ENCODE measurements around the gene OR52E1. TPM values are rescaled to one million over a fixed set of nuclear protein-coding genes. Genes with fewer than 3 reads are reported as not detected.
"Not testable (repeated sequence)": the region's sequence is repeated elsewhere in the genome, so short reads cannot be mapped to it uniquely, and the experiment has no call there.

Gene OR52E1
- total RNA-seq, 1 experiment from 2014 or later, result not detected

DNA sequence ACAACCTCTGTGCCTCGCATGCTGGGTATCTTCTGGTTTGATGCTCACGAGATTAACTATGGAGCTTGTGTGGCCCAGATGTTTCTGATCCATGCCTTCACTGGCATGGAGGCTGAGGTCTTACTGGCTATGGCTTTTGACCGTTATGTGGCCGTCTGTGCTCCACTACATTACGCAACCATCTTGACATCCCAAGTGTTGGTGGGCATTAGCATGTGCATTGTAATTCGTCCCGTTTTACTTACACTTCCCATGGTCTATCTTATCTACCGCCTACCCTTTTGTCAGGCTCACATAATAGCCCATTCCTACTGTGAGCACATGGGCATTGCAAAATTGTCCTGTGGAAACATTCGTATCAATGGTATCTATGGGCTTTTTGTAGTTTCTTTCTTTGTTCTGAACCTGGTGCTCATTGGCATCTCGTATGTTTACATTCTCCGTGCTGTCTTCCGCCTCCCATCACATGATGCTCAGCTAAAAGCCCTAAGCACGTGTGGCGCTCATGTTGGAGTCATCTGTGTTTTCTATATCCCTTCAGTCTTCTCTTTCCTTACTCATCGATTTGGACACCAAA is 22.5 kb upstream of the OR52E1 start:
- Mint-ChIP-seq H3K27ac (ENCODE audit: unreplicated experiment) (no peak overlapping the region), H3K4me3 (ENCODE audit: low read depth, unreplicated experiment) (no peak overlapping the region), H3K27me3 (ENCODE audit: unreplicated experiment) (no peaks in the 10 kb centered on the region), H3K9me3 (ENCODE audit: low read depth, unreplicated experiment) (no peaks in the 10 kb centered on the region), H3K36me3 (ENCODE audit: insufficient read depth, unreplicated experiment) (no peaks in the 10 kb centered on the region), H3K4me1 (ENCODE audit: low read depth, unreplicated experiment) (no peaks in the 10 kb centered on the region)
- DNase-seq, result no peak
- no TSS peak for BruUV-seq (replicated peaks)
- TF ChIP-seq, protein P1, sequence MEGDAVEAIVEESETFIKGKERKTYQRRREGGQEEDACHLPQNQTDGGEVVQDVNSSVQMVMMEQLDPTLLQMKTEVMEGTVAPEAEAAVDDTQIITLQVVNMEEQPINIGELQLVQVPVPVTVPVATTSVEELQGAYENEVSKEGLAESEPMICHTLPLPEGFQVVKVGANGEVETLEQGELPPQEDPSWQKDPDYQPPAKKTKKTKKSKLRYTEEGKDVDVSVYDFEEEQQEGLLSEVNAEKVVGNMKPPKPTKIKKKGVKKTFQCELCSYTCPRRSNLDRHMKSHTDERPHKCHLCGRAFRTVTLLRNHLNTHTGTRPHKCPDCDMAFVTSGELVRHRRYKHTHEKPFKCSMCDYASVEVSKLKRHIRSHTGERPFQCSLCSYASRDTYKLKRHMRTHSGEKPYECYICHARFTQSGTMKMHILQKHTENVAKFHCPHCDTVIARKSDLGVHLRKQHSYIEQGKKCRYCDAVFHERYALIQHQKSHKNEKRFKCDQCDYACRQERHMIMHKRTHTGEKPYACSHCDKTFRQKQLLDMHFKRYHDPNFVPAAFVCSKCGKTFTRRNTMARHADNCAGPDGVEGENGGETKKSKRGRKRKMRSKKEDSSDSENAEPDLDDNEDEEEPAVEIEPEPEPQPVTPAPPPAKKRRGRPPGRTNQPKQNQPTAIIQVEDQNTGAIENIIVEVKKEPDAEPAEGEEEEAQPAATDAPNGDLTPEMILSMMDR (IDR thresholded peaks at IDR 0.05; ENCODE audit: unreplicated experiment), result no peak
- intact Hi-C loops (cut with micrococcal nuclease; ENCODE audit: unreplicated experiment), result no loop called here
- CTCF ChIA-PET, result no interaction called here

- CTCF ChIA-PET; DNase-seq; H3K36me3 Mint-ChIP-seq (ENCODE audit: insufficient read depth, unreplicated experiment); H3K27ac Mint-ChIP-seq (ENCODE audit: unreplicated experiment); H3K4me1 Mint-ChIP-seq (ENCODE audit: low read depth, unreplicated experiment); BruUV-seq (replicated peaks); intact Hi-C loops (cut with micrococcal nuclease; ENCODE audit: unreplicated experiment); H3K9me3 Mint-ChIP-seq (ENCODE audit: low read depth, unreplicated experiment); H3K4me3 Mint-ChIP-seq (ENCODE audit: low read depth, unreplicated experiment): not testable (repeated sequence)
- H3K27me3 Mint-ChIP-seq (ENCODE audit: unreplicated experiment), result peaks cover 13% of the 10 kb centered on the region
Measured at GRCh38 chr11:5058679-5059078, 10.7 kb upstream of the OR52E1 start.

- no peak for DNase-seq
- H3K4me1 Mint-ChIP-seq (ENCODE audit: low read depth, unreplicated experiment), result no peaks in the 10 kb centered on the region
- intact Hi-C loops (cut with micrococcal nuclease; ENCODE audit: unreplicated experiment), result no loop called here
- TF ChIP-seq, protein P1 (IDR thresholded peaks at IDR 0.05; ENCODE audit: unreplicated experiment), result no peak
- peaks cover 8% of the 10 kb centered on the region for H3K9me3 Mint-ChIP-seq (ENCODE audit: low read depth, unreplicated experiment)
- H3K36me3 Mint-ChIP-seq (ENCODE audit: insufficient read depth, unreplicated experiment), result no peaks in the 10 kb centered on the region
- H3K4me3 Mint-ChIP-seq (ENCODE audit: low read depth, unreplicated experiment), result no peak within 1 kb of the TSS
- no TSS peak for BruUV-seq (replicated peaks)
- CTCF ChIA-PET, result no interaction called here
- H3K27me3 Mint-ChIP-seq (ENCODE audit: unreplicated experiment), result peaks cover 13% of the 10 kb centered on the region
- no peak within 1 kb of the TSS for H3K27ac Mint-ChIP-seq (ENCODE audit: unreplicated experiment)
Measured at GRCh38 chr11:5059391-5059790, 10.0 kb upstream of the OR52E1 start, which contains the start of gene OR52E2. OR52E2 (minus strand) TSS chr11:5059627; CDS start chr11:5059627, 0 bp downstream.

- intact Hi-C loops (cut with micrococcal nuclease; ENCODE audit: unreplicated experiment), result no loop called here
- Mint-ChIP-seq H3K4me3 (ENCODE audit: low read depth, unreplicated experiment) (no peak overlapping the region), H3K27ac (ENCODE audit: unreplicated experiment) (no peak overlapping the region), H3K27me3 (ENCODE audit: unreplicated experiment) (no peaks in the 10 kb centered on the region), H3K36me3 (ENCODE audit: insufficient read depth, unreplicated experiment) (no peaks in the 10 kb centered on the region), H3K4me1 (ENCODE audit: low read depth, unreplicated experiment) (no peaks in the 10 kb centered on the region), H3K9me3 (ENCODE audit: low read depth, unreplicated experiment) (no peaks in the 10 kb centered on the region)
- BruUV-seq (replicated peaks), result no TSS peak
- no peak for DNase-seq
- CTCF ChIA-PET, result no interaction called here
- TF ChIP-seq, protein P1 (IDR thresholded peaks at IDR 0.05; ENCODE audit: unreplicated experiment), result no peak
Measured at GRCh38 chr11:5065027-5065426, 4.3 kb upstream of the OR52E1 start.

DNA sequence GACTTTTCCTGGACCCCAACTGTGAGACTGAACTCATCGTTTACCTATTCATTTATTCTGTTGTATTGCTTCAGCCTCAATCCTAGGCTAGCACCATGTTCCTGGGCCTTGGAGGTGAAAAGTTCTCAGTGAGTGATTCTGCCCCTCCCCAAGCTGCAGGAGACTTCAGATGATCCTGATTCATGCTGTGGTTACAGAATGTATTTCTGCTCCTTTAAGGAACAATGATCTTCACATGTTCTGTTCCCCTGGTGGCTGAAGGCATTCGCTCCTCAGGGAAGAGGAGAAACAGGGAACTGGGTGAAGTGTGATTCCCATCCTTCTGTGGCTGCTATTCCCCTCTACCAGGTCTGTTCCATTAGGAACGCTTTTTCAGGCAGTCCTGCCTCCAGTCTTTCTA is 2.4 kb downstream of the OR52E1 start:
- DNase-seq, result no peak
- CTCF ChIA-PET, result no interaction called here
- intact Hi-C loops (cut with micrococcal nuclease; ENCODE audit: unreplicated experiment), result no loop called here
- Mint-ChIP-seq H3K36me3 (ENCODE audit: insufficient read depth, unreplicated experiment) (no peaks in the 10 kb centered on the region), H3K9me3 (ENCODE audit: low read depth, unreplicated experiment) (peaks cover 6% of the 10 kb centered on the region), H3K27ac (ENCODE audit: unreplicated experiment) (no peak overlapping the region), H3K27me3 (ENCODE audit: unreplicated experiment) (no peaks in the 10 kb centered on the region), H3K4me3 (ENCODE audit: low read depth, unreplicated experiment) (no peak overlapping the region), H3K4me1 (ENCODE audit: low read depth, unreplicated experiment) (no peaks in the 10 kb centered on the region)
- TF ChIP-seq, protein P1 (IDR thresholded peaks at IDR 0.05; ENCODE audit: unreplicated experiment), result no peak
- BruUV-seq (replicated peaks), result no TSS peak

Measured in Calu3 (cell line).